ENCODE results near the gene ARL6IP1.
"Not testable (repeated sequence)": the region's sequence is repeated elsewhere in the genome, so short reads cannot be mapped to it uniquely, and the experiment has no call there.

The ARL6IP1 gene

GRCh38 chr16:18789515-18789849, 11.9 kb downstream of the ARL6IP1 start:
- Mint-ChIP-seq H3K9me3 (peaks cover 6% of the 10 kb centered on the region), H3K36me3 (ENCODE audit: low read depth) (peaks cover 89% of the 10 kb centered on the region), H3K4me1 (peaks cover 47% of the 10 kb centered on the region), H3K4me3 (peak overlapping the region; percentile 99), H3K27ac (peak overlapping the region; percentile 99), H3K27me3 (ENCODE audit: low read depth, poor library complexity) (peaks cover 5% of the 10 kb centered on the region)
- no peak for TF ChIP-seq CTCF (IDR thresholded peaks at IDR 0.05)
- DNase-seq = no peak

- Mint-ChIP-seq H3K27ac (peak overlapping the region; percentile 99), H3K4me3 (peak overlapping the region; percentile 99), H3K36me3 (ENCODE audit: low read depth) (peaks cover 86% of the 10 kb centered on the region), H3K9me3 (peaks cover 6% of the 10 kb centered on the region), H3K4me1 (peaks cover 47% of the 10 kb centered on the region), H3K27me3 (ENCODE audit: low read depth, poor library complexity) (peaks cover 5% of the 10 kb centered on the region)
- no peak for DNase-seq
- TF ChIP-seq CTCF (IDR thresholded peaks at IDR 0.05) = no peak
These were observed 12.4 kb downstream of the ARL6IP1 start for GRCh38 chr16:18788828-18789514.

- Mint-ChIP-seq H3K4me3 (peak overlapping the region; percentile 59), H3K36me3 (ENCODE audit: low read depth) (peaks cover 64% of the 10 kb centered on the region), H3K27me3 (ENCODE audit: low read depth, poor library complexity) (peaks cover 2% of the 10 kb centered on the region), H3K27ac (peak overlapping the region; percentile 86), H3K9me3 (peaks cover 1% of the 10 kb centered on the region), H3K4me1 (peaks cover 47% of the 10 kb centered on the region)
- TF ChIP-seq CTCF (IDR thresholded peaks at IDR 0.05) = no peak
- DNase-seq = no peak
These were observed 16.3 kb downstream of the ARL6IP1 start for GRCh38 chr16:18784917-18785623.

GRCh38 chr16:18783430-18784341, 17.7 kb downstream of the ARL6IP1 start:
- H3K4me1 Mint-ChIP-seq = peaks cover 36% of the 10 kb centered on the region
- H3K9me3 Mint-ChIP-seq = no peaks in the 10 kb centered on the region
- TF ChIP-seq CTCF (IDR thresholded peaks at IDR 0.05) = no peak
- H3K27me3 Mint-ChIP-seq (ENCODE audit: low read depth, poor library complexity) = no peaks in the 10 kb centered on the region
- no peak overlapping the region for H3K4me3 Mint-ChIP-seq
- peaks cover 52% of the 10 kb centered on the region for H3K36me3 Mint-ChIP-seq (ENCODE audit: low read depth)
- DNase-seq = no peak
- H3K27ac Mint-ChIP-seq = peak overlapping the region; percentile 86

- Mint-ChIP-seq H3K4me3 (no peak overlapping the region), H3K9me3 (no peaks in the 10 kb centered on the region), H3K36me3 (ENCODE audit: low read depth) (peaks cover 44% of the 10 kb centered on the region), H3K27me3 (ENCODE audit: low read depth, poor library complexity) (no peaks in the 10 kb centered on the region), H3K4me1 (peaks cover 28% of the 10 kb centered on the region), H3K27ac (peak overlapping the region; percentile 78)
- TF ChIP-seq CTCF (IDR thresholded peaks at IDR 0.05) = no peak
- no peak for DNase-seq
These were observed 18.5 kb downstream of the ARL6IP1 start for GRCh38 chr16:18782697-18783429.

GRCh38 chr16:18781232-18781631, 20.1 kb downstream of the ARL6IP1 start:
- H3K27ac Mint-ChIP-seq; H3K9me3 Mint-ChIP-seq; H3K4me3 Mint-ChIP-seq; H3K27me3 Mint-ChIP-seq (ENCODE audit: low read depth, poor library complexity); DNase-seq: not testable (repeated sequence)
- Mint-ChIP-seq H3K4me1 (peaks cover 16% of the 10 kb centered on the region), H3K36me3 (ENCODE audit: low read depth) (peaks cover 36% of the 10 kb centered on the region)

- not testable (repeated sequence) for DNase-seq; H3K4me3 Mint-ChIP-seq; H3K27me3 Mint-ChIP-seq (ENCODE audit: low read depth, poor library complexity); H3K27ac Mint-ChIP-seq; H3K9me3 Mint-ChIP-seq; H3K4me1 Mint-ChIP-seq
- peaks cover 31% of the 10 kb centered on the region for H3K36me3 Mint-ChIP-seq (ENCODE audit: low read depth)
These were observed 20.8 kb downstream of the ARL6IP1 start for GRCh38 chr16:18780460-18781026.

- H3K36me3 Mint-ChIP-seq (ENCODE audit: low read depth); H3K9me3 Mint-ChIP-seq; H3K4me1 Mint-ChIP-seq; H3K4me3 Mint-ChIP-seq; H3K27me3 Mint-ChIP-seq (ENCODE audit: low read depth, poor library complexity); H3K27ac Mint-ChIP-seq; DNase-seq: not testable (repeated sequence)
These were observed 23.7 kb downstream of the ARL6IP1 start for GRCh38 chr16:18777664-18778063.
